ENCODE results near the gene LRIT1.

DNA sequence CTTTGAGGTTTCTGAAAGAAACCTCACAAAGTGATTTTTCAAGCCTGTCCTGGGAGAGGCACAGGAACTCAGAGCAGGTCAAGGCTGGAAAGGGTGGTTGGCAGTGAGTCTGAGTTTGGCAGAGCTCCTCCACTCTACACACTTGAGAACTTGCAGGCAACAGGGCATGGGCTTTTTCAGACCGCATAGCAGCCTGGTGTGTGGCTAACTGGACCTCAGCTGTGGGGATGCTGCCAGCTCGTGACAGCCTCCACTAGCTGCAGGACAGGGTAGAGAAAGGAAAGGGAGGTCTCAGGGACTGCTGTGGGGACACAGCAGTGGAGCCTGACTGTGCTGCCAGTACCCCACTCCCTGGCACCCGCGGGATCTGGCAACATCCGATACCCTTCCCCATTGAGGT lies 44.4 kb downstream of the LRIT1 start:
- TF ChIP-seq, protein P1, sequence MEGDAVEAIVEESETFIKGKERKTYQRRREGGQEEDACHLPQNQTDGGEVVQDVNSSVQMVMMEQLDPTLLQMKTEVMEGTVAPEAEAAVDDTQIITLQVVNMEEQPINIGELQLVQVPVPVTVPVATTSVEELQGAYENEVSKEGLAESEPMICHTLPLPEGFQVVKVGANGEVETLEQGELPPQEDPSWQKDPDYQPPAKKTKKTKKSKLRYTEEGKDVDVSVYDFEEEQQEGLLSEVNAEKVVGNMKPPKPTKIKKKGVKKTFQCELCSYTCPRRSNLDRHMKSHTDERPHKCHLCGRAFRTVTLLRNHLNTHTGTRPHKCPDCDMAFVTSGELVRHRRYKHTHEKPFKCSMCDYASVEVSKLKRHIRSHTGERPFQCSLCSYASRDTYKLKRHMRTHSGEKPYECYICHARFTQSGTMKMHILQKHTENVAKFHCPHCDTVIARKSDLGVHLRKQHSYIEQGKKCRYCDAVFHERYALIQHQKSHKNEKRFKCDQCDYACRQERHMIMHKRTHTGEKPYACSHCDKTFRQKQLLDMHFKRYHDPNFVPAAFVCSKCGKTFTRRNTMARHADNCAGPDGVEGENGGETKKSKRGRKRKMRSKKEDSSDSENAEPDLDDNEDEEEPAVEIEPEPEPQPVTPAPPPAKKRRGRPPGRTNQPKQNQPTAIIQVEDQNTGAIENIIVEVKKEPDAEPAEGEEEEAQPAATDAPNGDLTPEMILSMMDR (conservative IDR thresholded peaks at IDR 0.05; ENCODE audit: low read length) = no peak
- no peak for TF ChIP-seq EZH2phosphoT487 (IDR thresholded peaks at IDR 0.05; ENCODE audit: borderline replicate concordance)

All from Loucy (cell line).